Body of pancreas (tissue), 4 donors: ENCODE data around the gene TLR9. TPM values are rescaled to one million over a fixed set of nuclear protein-coding genes. Genes with fewer than 3 reads are reported as not detected.

ENCODE experiments used
- ATAC-seq: fragments of 150-250 bp; one replicate; pipeline ENCODE4 v1.9.1; 2016
- DNase-seq, 4 donors: peaks; one replicate each; pipeline ENCODE4 v3.0.0-alpha.2; 2019
- H3K27ac ChIP-seq, 4 donors: fragments of 200-600 bp; sonication (generic); 1 replicate in 3 of 4; 2 replicates in 1 of 4; pipeline versions ENCODE4 v1.5.1 to v1.6.1; 2016 to 2019; ENCODE audit warnings: mild to moderate bottlenecking in 1 of 4, mixed read lengths in 1 of 4, moderate library complexity in 1 of 4
- H3K27me3 ChIP-seq, 2 donors: fragments of 200-600 bp; sonication (generic); one replicate each; pipeline ENCODE4 v1.6.0; 2016; ENCODE audit warnings: mild to moderate bottlenecking in 1 of 2
- H3K36me3 ChIP-seq, 2 donors: fragments of 200-600 bp; sonication (generic); replicated peaks in 1 of 2; 2 replicates each; pipeline ENCODE4 v1.5.1; 2016; ENCODE audit warnings: low read depth in 2 of 2; ENCODE audit not compliant: insufficient read depth in 1 of 2
- H3K4me1 ChIP-seq: fragments of 200-600 bp; sonication (generic); one replicate; pipeline ENCODE4 v1.6.0; 2016
- H3K4me3 ChIP-seq, 2 donors: fragments of 200-600 bp; sonication (generic); 1 replicate in 1 of 2; 2 replicates in 1 of 2; pipeline ENCODE4 v1.5.1; 2016 to 2019
- H3K9me3 ChIP-seq, 3 donors: fragments of 200-600 bp; sonication (generic); 1 replicate in 2 of 3; 2 replicates in 1 of 3; pipeline ENCODE4 v1.5.1; 2016
- POLR2A ChIP-seq, 3 donors: fragments of 450-650 bp; IDR thresholded peaks; one replicate each; pipeline ENCODE4 v1.6.1; 2016; ENCODE audit warnings: antibody characterized with exemption in 3 of 3, mild to moderate bottlenecking in 2 of 3
- WGBS, 2 donors: methylation state at CpG; one replicate each; pipeline ENCODE4 v1.1.5; 2017; 5-methylcytosine and 5-hydroxymethylcytosine counted together
- intact Hi-C: fragments of 100-400 bp; cut with DNase I; formaldehyde crosslinking; loops from one replicate; pipeline ENCODE4 v1.15.1; 2023
- total RNA-seq, 2 donors: library from RNA; depleted of rRNA; stranded (reverse); fragments of >200 nt; gene quantifications; one replicate each; pipeline ENCODE4 v1.1.0, GENCODE V29; 2016
- TF ChIP-seq, protein P1 (sequence below), 7 experiments: fragments of 450-650 bp in 4 of 7; fragments of 200-600 bp in 3 of 7; sonication (generic) in 3 of 7; IDR thresholded peaks; one replicate each; pipeline ENCODE4 v1.5.1; 2016 to 2019; ENCODE audit warnings: antibody characterized with exemption in 7 of 7

Gene TLR9
- total RNA-seq, 2 donors from 2014 or later = 0.26 TPM; not detected in 1

GRCh38 chr3:52218454-52218853 lies 7.0 kb downstream of the TLR9 start:
- Histone ChIP-seq H3K4me3 (no peak overlapping the region), H3K27ac (peak overlapping the region in 3 of 4 donors; percentile 9 to 86 (median 83)), H3K27me3 (no peaks in the 10 kb centered on the region), H3K36me3 (peaks cover 0 to 11% of the 10 kb centered on the region in 2 donors), H3K4me1 (peaks cover 27% of the 10 kb centered on the region), H3K9me3 (no peaks in the 10 kb centered on the region)
- DNase-seq (no peak), ATAC-seq (no peak)
- TF ChIP-seq POLR2A (IDR thresholded peaks at IDR 0.05) = no peak
- TF ChIP-seq, protein P1, sequence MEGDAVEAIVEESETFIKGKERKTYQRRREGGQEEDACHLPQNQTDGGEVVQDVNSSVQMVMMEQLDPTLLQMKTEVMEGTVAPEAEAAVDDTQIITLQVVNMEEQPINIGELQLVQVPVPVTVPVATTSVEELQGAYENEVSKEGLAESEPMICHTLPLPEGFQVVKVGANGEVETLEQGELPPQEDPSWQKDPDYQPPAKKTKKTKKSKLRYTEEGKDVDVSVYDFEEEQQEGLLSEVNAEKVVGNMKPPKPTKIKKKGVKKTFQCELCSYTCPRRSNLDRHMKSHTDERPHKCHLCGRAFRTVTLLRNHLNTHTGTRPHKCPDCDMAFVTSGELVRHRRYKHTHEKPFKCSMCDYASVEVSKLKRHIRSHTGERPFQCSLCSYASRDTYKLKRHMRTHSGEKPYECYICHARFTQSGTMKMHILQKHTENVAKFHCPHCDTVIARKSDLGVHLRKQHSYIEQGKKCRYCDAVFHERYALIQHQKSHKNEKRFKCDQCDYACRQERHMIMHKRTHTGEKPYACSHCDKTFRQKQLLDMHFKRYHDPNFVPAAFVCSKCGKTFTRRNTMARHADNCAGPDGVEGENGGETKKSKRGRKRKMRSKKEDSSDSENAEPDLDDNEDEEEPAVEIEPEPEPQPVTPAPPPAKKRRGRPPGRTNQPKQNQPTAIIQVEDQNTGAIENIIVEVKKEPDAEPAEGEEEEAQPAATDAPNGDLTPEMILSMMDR (IDR thresholded peaks at IDR 0.05) = no peak
- 71 to 94% methylated on average over 7 to 12 of the region's 12 CpGs for WGBS, 2 donors
- intact Hi-C loops = no loop called here

DNA sequence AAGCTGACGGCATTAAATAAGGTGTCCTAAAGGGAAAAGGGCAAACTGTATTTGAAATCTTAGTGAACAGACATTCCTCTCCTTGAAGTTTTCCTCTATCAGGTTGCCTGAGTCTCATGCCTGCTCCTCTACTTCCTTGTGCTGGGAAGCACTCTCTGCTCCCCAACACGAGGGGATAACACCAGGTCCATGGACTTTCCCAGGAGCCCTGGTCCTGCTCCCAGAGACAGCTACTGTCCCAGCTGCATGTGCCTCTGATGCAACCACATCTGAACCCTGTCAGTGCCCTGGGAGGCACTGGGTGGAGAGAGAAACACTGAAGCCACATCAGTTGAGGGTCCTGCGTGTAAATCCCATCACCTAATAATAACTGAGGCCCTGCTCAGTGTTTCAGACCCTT lies 7.4 kb downstream of the TLR9 start:
- no peak for DNase-seq
- Histone ChIP-seq H3K4me3 (no peak overlapping the region), H3K36me3 (peaks cover 0 to 15% of the 10 kb centered on the region in 2 donors), H3K27me3 (no peaks in the 10 kb centered on the region), H3K4me1 (peaks cover 27% of the 10 kb centered on the region), H3K27ac (peak overlapping the region in 2 of 4 donors; percentile 83 to 86), H3K9me3 (no peaks in the 10 kb centered on the region)
- no peak for TF ChIP-seq POLR2A (IDR thresholded peaks at IDR 0.05)
- TF ChIP-seq, protein P1 (IDR thresholded peaks at IDR 0.05) = no peak
- intact Hi-C loops = no loop called here
- no peak for ATAC-seq
- 73 to 78% methylated on average over 3 of the region's 3 CpGs for WGBS, 2 donors

- WGBS, 2 donors = 73 to 92% methylated on average over 8 to 10 of the region's 10 CpGs
Measured at GRCh38 chr3:52217409-52217805, 8.0 kb downstream of the TLR9 start.

GRCh38 chr3:52216585-52217408 lies 8.6 kb downstream of the TLR9 start:
- TF ChIP-seq, protein P1 (IDR thresholded peaks at IDR 0.05) = peak in 2 of 7 experiments; percentile 12 to 27
- peak in 2 of 3 donors; percentile 37 to 43 for TF ChIP-seq POLR2A (IDR thresholded peaks at IDR 0.05)
- peaks cover 0 to 27% of the 10 kb centered on the region in 2 donors for H3K36me3 ChIP-seq
- H3K4me3 ChIP-seq = no peak overlapping the region
- ATAC-seq (peak; percentile 96), DNase-seq (peak; percentile 91 to 96 (median 95))
- H3K9me3 ChIP-seq = no peaks in the 10 kb centered on the region
- WGBS, 2 donors = 25 to 26% methylated on average over 12 to 13 of the region's 13 CpGs
- peaks cover 27% of the 10 kb centered on the region for H3K4me1 ChIP-seq
- intact Hi-C loops = no loop called here
- H3K27me3 ChIP-seq = no peaks in the 10 kb centered on the region
- peak overlapping the region; percentile 61 to 86 (median 76) for H3K27ac ChIP-seq

More at GRCh38 chr3:52217409-52217805, 8.0 kb downstream of the TLR9 start:
- intact Hi-C loops = no loop called here
- Histone ChIP-seq H3K36me3 (peaks cover 0 to 21% of the 10 kb centered on the region in 2 donors), H3K4me1 (peaks cover 27% of the 10 kb centered on the region), H3K27me3 (no peaks in the 10 kb centered on the region), H3K27ac (peak overlapping the region; percentile 61 to 86 (median 76)), H3K9me3 (no peaks in the 10 kb centered on the region), H3K4me3 (no peak overlapping the region)
- ATAC-seq = no peak
- TF ChIP-seq, protein P1 (IDR thresholded peaks at IDR 0.05) = no peak
- no peak for TF ChIP-seq POLR2A (IDR thresholded peaks at IDR 0.05)
- no peak for DNase-seq
